ENCODE data around the gene REG3G.

- TF ChIP-seq POLR2A (IDR thresholded peaks at IDR 0.05) (no peak), CTCF (IDR thresholded peaks at IDR 0.05) (no peak)
These were observed 47.2 kb upstream of the REG3G start for GRCh38 chr2:78978340-78978739.

All from uterus (tissue), 2 donors.